K562 (cell line): ENCODE results near the gene TRIM36. TPM values are rescaled to one million over a fixed set of nuclear protein-coding genes. Genes with fewer than 3 reads are reported as not detected.

ENCODE experiments used
- ATAC-seq: fragments of 200-7000 bp; cut with Tn5 transposase; 3 replicates; pipeline ENCODE4 v1.9.1; 2020; ENCODE audit warnings: moderate library complexity
- BruUV-seq: library from RNA; stranded (reverse); fragments of 400-500 nt; replicated peaks from 2 replicates; lab custom pipeline; 2021; lab: Mats Ljungman, UMichigan
- CTCF ChIA-PET: fragments of 300-600 bp; formaldehyde crosslinking; extraction: SDS; loops from one replicate; lab custom pipeline; 2021; ENCODE audit warnings: low intra/inter-chr PET ratio; lab: Yijun Ruan, JAX
- POLR2A ChIA-PET: fragments of 300-600, 350-650 bp; sonication (Branson Sonifier 250); formaldehyde crosslinking; extraction: SDS; loops from one replicate; lab custom pipeline; 2021; ENCODE audit warnings: antibody characterized with exemption, inconsistent platforms; lab: Yijun Ruan, JAX
- DNase-seq, 4 experiments: peaks; one replicate each; pipeline versions ENCODE4 v3.0.0 to v3.0.0-alpha.2; 2011 to 2018; ENCODE audit warnings: low spot score in 3 of 4, mixed read lengths in 3 of 4; ENCODE audit errors: extremely low read depth in 1 of 4
- FAIRE-seq: peaks from 2 replicates; lab custom pipeline; 2011; peaks lifted over from hg19 to GRCh38; lab: Jason Lieb, UNC
- H2AFZ ChIP-seq: 2 replicates; pipeline ENCODE4 v1.6.0; 2011; ENCODE audit warnings: low read depth, low read length, control low read depth, inconsistent platforms
- H3K27ac ChIP-seq: fragments of 200-600 bp; 3 replicates; pipeline ENCODE4 v1.8.0; 2011; ENCODE audit warnings: low read depth, mild to moderate bottlenecking, control low read depth, inconsistent platforms, low read length, moderate library complexity, mixed read lengths; ENCODE audit errors: extremely low read depth
- H3K27me3 ChIP-seq, 2 experiments: fragments of 300-600 bp in 1 of 2; 2 replicates in 1 of 2; 3 replicates in 1 of 2; pipeline versions ENCODE4 v1.6.0 to v1.8.0; 2011; ENCODE audit warnings: inconsistent platforms in 2 of 2, low read length in 2 of 2, mild to moderate bottlenecking in 1 of 2, mixed read lengths in 1 of 2, moderate library complexity in 1 of 2; ENCODE audit not compliant: control insufficient read depth in 2 of 2, insufficient read depth in 2 of 2
- H3K36me3 ChIP-seq: fragments of 300-600 bp; 3 replicates; pipeline ENCODE4 v1.8.0; 2011; ENCODE audit warnings: mild to moderate bottlenecking, low read length, inconsistent platforms; ENCODE audit not compliant: control insufficient read depth, insufficient read depth
- H3K4me1 ChIP-seq, 2 experiments: fragments of 200-600 bp in 1 of 2; replicated peaks in 1 of 2; 2 replicates in 1 of 2; 3 replicates in 1 of 2; pipeline versions ENCODE4 v1.5.1 to v1.8.0; 2011; ENCODE audit warnings: inconsistent platforms in 2 of 2, low read length in 2 of 2, mild to moderate bottlenecking in 1 of 2, mixed read lengths in 1 of 2, moderate library complexity in 1 of 2; ENCODE audit not compliant: control insufficient read depth in 2 of 2, insufficient read depth in 2 of 2
- H3K4me2 ChIP-seq: 2 replicates; pipeline ENCODE4 v1.6.1; 2011; ENCODE audit warnings: low read length, control low read depth, inconsistent platforms, mixed read lengths; ENCODE audit not compliant: insufficient read depth
- H3K4me3 ChIP-seq: fragments of 200-600 bp; sonication (generic), shearing (Covaris generic); 2 replicates; pipeline ENCODE4 v1.5.1; 2016; ENCODE audit warnings: control low read depth, inconsistent platforms
- H3K79me2 ChIP-seq: fragments of 200-600 bp; 3 replicates; pipeline ENCODE4 v1.8.0; 2011; ENCODE audit warnings: low read length, inconsistent platforms; ENCODE audit not compliant: control insufficient read depth, insufficient read depth
- H3K9ac ChIP-seq, 2 experiments: 2 replicates each; pipeline versions ENCODE4 v1.6.0 to v1.6.1; 2011; ENCODE audit warnings: low read depth in 2 of 2, low read length in 2 of 2, control low read depth in 1 of 2, inconsistent platforms in 1 of 2, mild to moderate bottlenecking in 1 of 2, mixed read lengths in 1 of 2; ENCODE audit not compliant: insufficient read depth in 1 of 2
- H3K9me1 ChIP-seq: one replicate; pipeline ENCODE4 v1.6.0; 2011; ENCODE audit warnings: inconsistent platforms, mild to moderate bottlenecking, low read length, moderate library complexity; ENCODE audit not compliant: control insufficient read depth, insufficient read depth
- H3K9me3 ChIP-seq: replicated peaks from 2 replicates; pipeline ENCODE4 v1.5.1; 2011; ENCODE audit warnings: low read depth, low read length, inconsistent platforms; ENCODE audit not compliant: control insufficient read depth, insufficient read depth
- H4K20me1 ChIP-seq: replicated peaks from 2 replicates; pipeline ENCODE4 v1.6.1; 2011; ENCODE audit warnings: low read length, inconsistent platforms, mixed read lengths; ENCODE audit not compliant: control insufficient read depth, insufficient read depth
- ARID2 ChIP-seq: fragments of 450-650 bp; IDR thresholded peaks from 2 replicates; pipeline ENCODE4 v1.6.1; 2017; ENCODE audit warnings: antibody characterized with exemption, mild to moderate bottlenecking
- BCL6 ChIP-seq: fragments of 250-450 bp; sonication (Bioruptor Pico); IDR thresholded peaks from 2 replicates; pipeline ENCODE4 v1.4.0; 2020
- CBX5 ChIP-seq: IDR thresholded peaks from 2 replicates; pipeline ENCODE4 v1.6.1; 2014; ENCODE audit warnings: low read depth, borderline replicate concordance
- CSDE1 ChIP-seq, 2 experiments: fragments of 450-650 bp; IDR thresholded peaks; 2 replicates each; pipeline ENCODE4 v1.6.1; 2016; ENCODE audit warnings: mild to moderate bottlenecking in 1 of 2
- FOXK2 ChIP-seq, 2 experiments: fragments of 450-650 bp; IDR thresholded peaks in 1 of 2; conservative IDR thresholded peaks in 1 of 2; 2 replicates each; pipeline ENCODE4 v1.6.1; 2016; ENCODE audit warnings: low read depth in 2 of 2, mild to moderate bottlenecking in 1 of 2
- GTF2A2 ChIP-seq: IDR thresholded peaks from 2 replicates; pipeline ENCODE4 v1.6.1; 2016; ENCODE audit warnings: mild to moderate bottlenecking, missing genetic modification characterization, missing compliant biosample characterization
- HOXB6 ChIP-seq: fragments of 250-450 bp; sonication (Bioruptor Pico); IDR thresholded peaks from 2 replicates; pipeline ENCODE4 v1.5.1; 2022; ENCODE audit warnings: mild to moderate bottlenecking, borderline replicate concordance
- SNIP1 ChIP-seq: fragments of 450-650 bp; IDR thresholded peaks from 2 replicates; pipeline ENCODE4 v1.7.1; 2017; ENCODE audit warnings: low read depth, mild to moderate bottlenecking
- STAG1 ChIP-seq: sonication (generic); formaldehyde crosslinking; IDR thresholded peaks from 2 replicates; pipeline ENCODE4 v1.5.0; 2020; ENCODE audit warnings: missing genetic modification reagents, borderline replicate concordance
- SUPT5H ChIP-seq: fragments of 450-650 bp; IDR thresholded peaks from 2 replicates; pipeline ENCODE4 v1.6.1; 2016
- ZNF395 ChIP-seq: fragments of 200-800 bp; sonication (Bioruptor generic); IDR thresholded peaks from 2 replicates; pipeline ENCODE4 v1.6.1; 2017; ENCODE audit warnings: missing genetic modification characterization, missing compliant biosample characterization
- WGBS: fragments of 100-300 bp; shearing (Covaris generic); methylation state at CpG from one replicate; pipeline ENCODE4 v1.1.6; 2016; ENCODE audit warnings: low coverage, mixed read lengths; ENCODE audit not compliant: insufficient coverage; ENCODE audit errors: missing lambda C conversion rate; 5-methylcytosine and 5-hydroxymethylcytosine counted together
- in situ Hi-C: fragments of 300-500 bp; cut with MboI; formaldehyde crosslinking; loops from 4 replicates; pipeline ENCODE4 v1.15.0; 2018; ENCODE audit warnings: inconsistent platforms, mixed read lengths
- intact Hi-C: fragments of 100-400 bp; cut with micrococcal nuclease; formaldehyde crosslinking; loops from 2 replicates; pipeline ENCODE4 v1.14.2; 2022
- polyA plus RNA-seq, 8 experiments: library from polyadenylated mRNA; depleted of rRNA in 4 of 8; stranded (reverse) in 5 of 8; unstranded in 3 of 8; fragments of >200 nt; fragmentation: Nextera tagmentation in 2 of 8; fragmentation: Illumina TruSeq in 1 of 8; extraction: Ambion mirVana in 2 of 8; extraction: Trizol in 1 of 8; gene quantifications; 2 replicates each; pipeline versions ENCODE4 v1.2.1 to v1.2.3, GENCODE V29; 2011 to 2014; ENCODE audit warnings: inconsistent platforms in 1 of 8, missing spikeins in 1 of 8
- total RNA-seq, 7 experiments: library from RNA; depleted of rRNA in 6 of 7; stranded (reverse); fragments of >200 nt in 6 of 7; fragmentation: Illumina TruSeq in 2 of 7; extraction: Trizol in 2 of 7; gene quantifications; 2 replicates each; pipeline versions ENCODE4 v1.2.1 to v1.2.3, GENCODE V29; 2011 to 2021; ENCODE audit warnings: low replicate concordance in 1 of 7

The TRIM36 gene
- total and polyA plus RNA-seq, 9 of the 15 experiments (the other 6 are each of a cell fraction or from before 2014, with no cell fraction given) = 0.10 to 0.71 (median 0.31) TPM

GRCh38 chr5:115136294-115136693, 33.4 kb downstream of the TRIM36 start (continued):
- no peak for TF ChIP-seq BCL6

- FAIRE-seq = no peak
These were observed 37.2 kb downstream of the TRIM36 start for GRCh38 chr5:115132465-115132864.

More at GRCh38 chr5:115132465-115132864, 37.2 kb downstream of the TRIM36 start:
- 0% methylated on average over 1 of the region's 2 CpGs for WGBS
- Histone ChIP-seq H4K20me1 (no peaks in the 10 kb centered on the region), H3K36me3 (no peaks in the 10 kb centered on the region), H2AFZ (no peak overlapping the region), H3K9me3 (no peaks in the 10 kb centered on the region), H3K27ac (no peak overlapping the region), H3K9me1 (no peaks in the 10 kb centered on the region), H3K79me2 (no peaks in the 10 kb centered on the region), H3K4me2 (no peak overlapping the region), H3K4me1 (no peaks in the 10 kb centered on the region), H3K27me3 (no peaks in the 10 kb centered on the region)
- ChIA-PET CTCF (no interaction called here), POLR2A (no interaction called here)
- in situ Hi-C loops = no loop called here
- intact Hi-C loops = no loop called here
- no TSS peak for BruUV-seq
- no peak for TF ChIP-seq GTF2A2
- no peak for TF ChIP-seq SUPT5H
- no peak for TF ChIP-seq CBX5
- no peak for TF ChIP-seq FOXK2 (conservative IDR thresholded peaks at IDR 0.05 in 1 of 2, IDR thresholded peaks at IDR 0.05 in 1 of 2; ENCODE audit: low read depth in 2 of 2)
- no peak for TF ChIP-seq ZNF395
- no peak for TF ChIP-seq CSDE1 (IDR thresholded peaks at IDR 0.05)
- TF ChIP-seq SNIP1 = no peak
- TF ChIP-seq STAG1 (CRISPR knock-in tag) = no peak
- no peak for TF ChIP-seq HOXB6 (CRISPR knock-in tag)
- no peak for TF ChIP-seq ARID2
- TF ChIP-seq, all 486 proteins: peak for 0
- Histone ChIP-seq H3K4me3 (no peak overlapping the region), H3K9ac (no peak overlapping the region)
- ATAC-seq = no peak
- DNase-seq = no peak
